ENCODE measurements around the gene CAPZB.

CAPZB gene

DNA sequence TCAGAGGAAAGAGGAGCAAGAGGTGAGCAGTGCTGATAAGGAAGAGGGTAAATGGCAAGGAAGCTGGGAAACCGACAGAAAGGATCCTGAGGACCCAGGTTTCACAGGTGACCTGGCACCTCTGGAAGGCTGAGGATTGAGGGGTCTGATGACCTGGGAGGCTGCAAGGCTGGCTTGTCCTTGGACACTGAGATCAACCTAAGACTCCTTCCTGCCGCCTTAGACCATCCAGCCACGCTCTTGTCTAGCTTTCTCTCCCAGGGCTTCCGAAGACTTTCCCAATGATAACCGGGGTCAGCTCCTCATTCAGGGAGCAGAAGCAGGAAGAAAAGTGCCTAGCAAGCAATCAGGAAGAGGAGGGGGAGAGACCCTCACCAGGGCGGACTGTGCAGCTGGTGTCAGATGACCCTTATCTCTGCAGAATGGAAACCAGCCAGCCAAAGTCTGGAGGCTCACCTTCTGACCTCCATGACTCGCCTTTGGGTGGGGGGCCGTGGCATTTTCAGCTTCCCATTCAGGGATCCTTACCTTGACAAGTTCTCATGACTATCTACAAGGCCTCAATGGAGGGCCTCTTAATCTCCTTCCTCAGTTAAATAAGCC lies 77.7 kb downstream of the CAPZB start:
- TF ChIP-seq, protein P1, sequence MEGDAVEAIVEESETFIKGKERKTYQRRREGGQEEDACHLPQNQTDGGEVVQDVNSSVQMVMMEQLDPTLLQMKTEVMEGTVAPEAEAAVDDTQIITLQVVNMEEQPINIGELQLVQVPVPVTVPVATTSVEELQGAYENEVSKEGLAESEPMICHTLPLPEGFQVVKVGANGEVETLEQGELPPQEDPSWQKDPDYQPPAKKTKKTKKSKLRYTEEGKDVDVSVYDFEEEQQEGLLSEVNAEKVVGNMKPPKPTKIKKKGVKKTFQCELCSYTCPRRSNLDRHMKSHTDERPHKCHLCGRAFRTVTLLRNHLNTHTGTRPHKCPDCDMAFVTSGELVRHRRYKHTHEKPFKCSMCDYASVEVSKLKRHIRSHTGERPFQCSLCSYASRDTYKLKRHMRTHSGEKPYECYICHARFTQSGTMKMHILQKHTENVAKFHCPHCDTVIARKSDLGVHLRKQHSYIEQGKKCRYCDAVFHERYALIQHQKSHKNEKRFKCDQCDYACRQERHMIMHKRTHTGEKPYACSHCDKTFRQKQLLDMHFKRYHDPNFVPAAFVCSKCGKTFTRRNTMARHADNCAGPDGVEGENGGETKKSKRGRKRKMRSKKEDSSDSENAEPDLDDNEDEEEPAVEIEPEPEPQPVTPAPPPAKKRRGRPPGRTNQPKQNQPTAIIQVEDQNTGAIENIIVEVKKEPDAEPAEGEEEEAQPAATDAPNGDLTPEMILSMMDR (IDR thresholded peaks at IDR 0.05): no peak

DNA sequence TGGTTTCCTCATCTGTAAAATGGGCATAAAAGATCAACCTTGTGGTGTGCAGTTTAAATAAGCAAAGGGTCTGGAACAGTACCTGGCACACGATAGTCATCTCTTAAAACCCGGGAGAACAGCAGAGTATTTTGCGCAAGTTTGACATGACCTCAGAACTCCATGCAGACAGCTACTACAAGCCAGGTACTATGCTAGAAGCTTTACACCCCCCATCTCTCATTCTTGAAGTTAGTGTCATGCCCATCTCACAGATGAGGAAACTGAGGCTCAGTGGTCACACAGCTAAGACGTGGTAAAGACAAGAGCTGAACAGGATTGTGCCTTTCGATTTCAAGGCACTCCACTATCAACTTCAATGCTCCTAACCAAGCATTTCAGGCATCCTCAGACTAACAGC lies 78.7 kb downstream of the CAPZB start:
- TF ChIP-seq, protein P1 (IDR thresholded peaks at IDR 0.05): no peak

DNA sequence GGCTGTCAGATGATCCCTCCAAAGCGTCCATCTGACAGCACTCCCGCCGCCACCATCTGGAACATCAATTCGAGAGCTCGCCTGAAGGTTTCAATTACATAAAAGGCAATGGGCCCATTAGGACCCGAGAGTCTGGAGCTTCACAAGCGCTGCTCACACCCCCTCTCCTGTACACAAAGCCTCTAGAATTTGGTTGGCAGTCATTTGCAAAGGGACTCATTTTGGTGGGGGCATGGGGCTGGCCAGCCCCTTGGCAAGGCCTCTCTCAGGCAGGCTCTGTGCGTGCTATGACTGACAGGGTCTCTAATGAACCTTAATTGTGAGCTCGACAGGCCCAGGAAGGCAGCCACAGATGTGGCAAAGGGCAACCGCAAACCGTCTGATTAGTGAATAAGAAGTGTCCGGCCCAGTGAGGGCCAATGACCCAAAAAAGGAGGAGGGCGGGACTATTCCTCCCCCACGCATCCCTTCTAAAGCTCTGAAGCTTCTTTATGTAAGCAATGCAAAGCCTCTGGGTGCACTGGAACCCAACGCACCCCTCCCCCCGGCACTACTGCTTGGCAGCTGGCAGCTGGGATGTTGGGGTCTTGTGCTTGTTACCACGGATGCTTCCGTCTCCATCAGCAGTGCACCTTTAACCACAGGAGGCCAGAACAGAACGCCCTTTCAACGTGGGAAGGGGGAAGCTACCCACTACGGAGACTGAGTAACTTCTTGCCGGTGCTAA lies 79.4 kb downstream of the CAPZB start:
- TF ChIP-seq, protein P1 (IDR thresholded peaks at IDR 0.05): no peak

DNA sequence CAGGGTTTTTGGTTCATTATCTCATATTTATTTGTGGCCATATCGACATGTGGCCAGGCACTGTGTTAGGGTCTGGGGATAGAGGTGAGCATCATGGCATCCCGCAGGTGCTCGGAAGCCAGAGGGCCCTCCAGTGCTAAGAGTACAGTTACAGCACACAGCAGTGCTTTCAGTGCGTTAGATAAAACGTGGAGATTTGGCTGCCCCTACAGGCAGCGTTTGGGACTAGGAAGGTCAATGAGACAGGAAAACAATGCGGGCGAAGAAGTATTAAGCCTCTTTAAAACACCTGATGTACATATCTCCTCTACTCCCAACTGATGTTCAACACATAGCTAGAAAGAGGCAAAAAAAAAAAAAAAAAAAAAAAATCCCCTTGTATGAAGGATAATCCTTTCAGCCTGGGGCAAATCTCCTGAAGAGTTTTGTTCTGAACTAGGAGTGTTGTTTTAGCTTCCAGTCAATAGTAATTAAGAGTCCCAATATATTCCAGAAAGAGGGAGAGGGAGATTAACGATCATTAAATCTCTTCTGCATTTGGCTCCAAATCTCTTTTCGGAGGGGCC lies 80.1 kb downstream of the CAPZB start:
- TF ChIP-seq, protein P1 (IDR thresholded peaks at IDR 0.05): no peak

DNA sequence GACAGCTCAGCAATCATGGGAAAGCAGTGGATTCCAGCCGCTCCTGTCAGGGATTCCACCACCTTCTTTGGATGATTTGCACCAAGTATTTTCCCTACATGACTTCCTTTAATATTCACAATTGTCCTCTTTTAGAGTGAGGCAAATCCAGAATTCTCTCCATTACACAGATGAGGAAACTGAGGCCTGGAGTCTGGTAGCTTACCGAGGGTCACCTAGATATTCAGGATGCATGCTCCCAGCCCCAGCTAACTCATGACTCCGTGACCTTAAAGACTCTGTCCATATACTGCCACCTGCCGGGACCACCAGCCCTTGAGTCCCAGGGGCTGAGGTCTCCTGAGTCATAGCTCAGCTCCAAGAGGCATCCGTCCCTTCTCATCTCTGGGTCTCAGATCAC lies 80.6 kb downstream of the CAPZB start:
- TF ChIP-seq, protein P1 (IDR thresholded peaks at IDR 0.05): no peak

DNA sequence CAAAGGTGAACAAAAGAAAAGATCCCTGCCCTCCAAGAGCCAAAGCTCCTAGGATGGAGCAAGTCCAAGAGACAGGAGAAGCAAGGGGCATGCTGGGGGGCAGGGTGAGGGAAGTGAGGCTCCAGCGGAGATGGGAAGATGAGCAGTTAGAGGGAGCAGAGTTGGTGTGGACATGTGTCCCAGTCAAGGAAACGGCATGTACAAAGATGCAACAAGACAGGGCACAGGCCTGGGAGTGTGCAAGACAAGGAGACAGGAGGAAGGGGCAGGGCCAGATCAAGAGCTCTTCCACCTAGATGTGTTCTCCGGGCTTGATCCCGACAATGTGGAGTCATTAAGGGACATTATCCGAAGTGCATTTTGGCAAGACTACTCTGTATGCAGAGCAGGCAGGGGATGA lies 82.1 kb downstream of the CAPZB start:
- TF ChIP-seq, protein P1 (IDR thresholded peaks at IDR 0.05): no peak

DNA sequence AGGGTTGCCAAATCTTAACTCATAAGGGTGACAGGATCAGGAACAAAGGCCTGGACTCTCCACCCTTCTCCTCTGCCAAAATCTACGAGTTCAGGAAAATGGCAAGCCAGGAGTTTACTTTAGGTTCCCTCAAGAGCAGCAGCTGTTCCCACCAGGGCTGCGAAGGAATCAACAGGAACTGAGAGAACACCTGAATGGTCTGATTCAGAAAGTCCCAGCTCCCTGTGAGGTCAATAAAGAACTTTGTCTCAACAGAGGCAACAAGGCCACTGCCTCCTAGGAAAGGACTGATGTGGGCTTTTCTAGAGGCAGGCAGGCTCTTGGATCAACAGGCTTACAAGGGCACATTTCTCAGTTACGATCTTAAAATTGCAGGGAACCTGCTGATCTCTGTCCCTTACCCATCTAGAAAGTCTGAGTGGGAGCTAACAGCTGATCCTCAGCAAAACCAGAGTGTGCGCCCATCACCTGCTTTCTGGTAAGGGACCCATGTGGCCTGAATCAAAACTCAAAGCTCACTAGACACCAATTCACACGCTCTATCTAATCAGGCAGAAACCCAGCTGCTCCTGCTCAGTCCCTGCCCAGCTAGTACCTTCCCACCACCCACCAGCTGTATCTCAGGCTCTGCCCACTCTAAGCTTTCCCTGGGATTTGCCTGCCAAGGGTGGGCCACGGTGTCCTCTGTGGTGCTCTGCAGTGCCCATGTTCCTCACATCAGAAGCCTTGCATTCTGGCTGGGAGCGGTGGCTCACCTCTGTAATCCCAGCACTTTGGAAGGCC lies 83.1 kb downstream of the CAPZB start:
- TF ChIP-seq, protein P1 (IDR thresholded peaks at IDR 0.05): no peak
